HepG2 (cell line): Measurements from ENCODE around the gene HBS1L. TPM values are rescaled to one million over a fixed set of nuclear protein-coding genes. Genes with fewer than 3 reads are reported as not detected.

Source experiments
- ATAC-seq: fragments of 200-7000 bp; cut with Tn5 transposase; 3 replicates; pipeline ENCODE4 v1.9.1; 2020; ENCODE audit warnings: mild to moderate bottlenecking, moderate library complexity
- BruUV-seq: library from RNA; stranded (reverse); fragments of 400-500 nt; replicated peaks from 2 replicates; lab custom pipeline; 2021; lab: Mats Ljungman, UMichigan
- CTCF ChIA-PET: fragments of 300-600 bp; formaldehyde crosslinking; extraction: SDS; loops from one replicate; lab custom pipeline; 2021; ENCODE audit warnings: low total read pairs, inconsistent platforms, low intra/inter-chr PET ratio; lab: Yijun Ruan, JAX
- POLR2A ChIA-PET: fragments of 350-600 bp; sonication (Branson Sonifier 250); formaldehyde crosslinking; loops from one replicate; lab custom pipeline; 2020; ENCODE audit warnings: antibody characterized with exemption, inconsistent platforms; lab: Yijun Ruan, JAX
- DNase-seq: peaks from one replicate; pipeline ENCODE4 v3.0.0-alpha.2; 2015; ENCODE audit warnings: low spot score
- FAIRE-seq: peaks from 3 replicates; lab custom pipeline; 2011; peaks lifted over from hg19 to GRCh38; lab: Jason Lieb, UNC
- H2AFZ ChIP-seq: one replicate; pipeline ENCODE4 v1.6.1; 2011; ENCODE audit warnings: low read length, inconsistent platforms
- H3K27ac ChIP-seq: fragments of 300-600 bp; 3 replicates; pipeline ENCODE4 v1.8.0; 2011; ENCODE audit warnings: mixed run types, mild to moderate bottlenecking, mixed read lengths, low read length, inconsistent platforms; ENCODE audit not compliant: insufficient read depth; ENCODE audit errors: extremely low read length
- H3K27me3 ChIP-seq, 2 experiments: fragments of 200-600 bp in 1 of 2; 2 replicates in 1 of 2; 3 replicates in 1 of 2; pipeline versions ENCODE4 v1.6.0 to v1.8.0; 2011; ENCODE audit warnings: low read length in 2 of 2, mild to moderate bottlenecking in 2 of 2, moderate library complexity in 2 of 2, inconsistent platforms in 1 of 2; ENCODE audit not compliant: insufficient read depth in 2 of 2, control insufficient read depth in 1 of 2
- H3K36me3 ChIP-seq, 2 experiments: fragments of 200-600 bp in 1 of 2; replicated peaks in 1 of 2; 2 replicates in 1 of 2; 3 replicates in 1 of 2; pipeline versions ENCODE4 v1.5.1 to v1.8.0; 2011; ENCODE audit warnings: low read length in 2 of 2, inconsistent platforms in 1 of 2; ENCODE audit not compliant: insufficient read depth in 2 of 2, control insufficient read depth in 1 of 2
- H3K4me1 ChIP-seq: 2 replicates; pipeline ENCODE4 v1.5.1; 2012; ENCODE audit warnings: low read length, inconsistent platforms; ENCODE audit not compliant: insufficient read depth
- H3K4me2 ChIP-seq: 2 replicates; pipeline ENCODE4 v1.6.0; 2011; ENCODE audit warnings: low read depth, low read length, inconsistent platforms
- H3K4me3 ChIP-seq, 3 experiments: fragments of 200-600 bp in 1 of 3; sonication (generic), shearing (Covaris generic) in 1 of 3; replicated peaks in 1 of 3; 2 replicates each; pipeline ENCODE4 v1.5.1; 2011 to 2016; ENCODE audit warnings: low read length in 3 of 3, inconsistent platforms in 2 of 3, low read depth in 2 of 3, mild to moderate bottlenecking in 2 of 3, control low read depth in 1 of 3, mixed read lengths in 1 of 3; ENCODE audit not compliant: insufficient read depth in 1 of 3
- H3K79me2 ChIP-seq: one replicate; pipeline ENCODE4 v1.6.1; 2011; ENCODE audit warnings: low read length, inconsistent platforms; ENCODE audit not compliant: insufficient read depth
- H3K9ac ChIP-seq: 2 replicates; pipeline ENCODE4 v1.6.0; 2011; ENCODE audit warnings: mild to moderate bottlenecking, low read depth, low read length, inconsistent platforms; ENCODE audit not compliant: insufficient read depth
- H3K9me3 ChIP-seq: 2 replicates; pipeline ENCODE4 v1.5.1; 2012; ENCODE audit warnings: mild to moderate bottlenecking, low read length
- H4K20me1 ChIP-seq: 2 replicates; pipeline ENCODE4 v1.6.0; 2011; ENCODE audit warnings: inconsistent platforms, mild to moderate bottlenecking, low read length, moderate library complexity; ENCODE audit not compliant: insufficient read depth
- ADNP ChIP-seq: sonication (generic); formaldehyde crosslinking; IDR thresholded peaks from 2 replicates; pipeline ENCODE4 v1.4.0; 2020; ENCODE audit warnings: missing genetic modification reagents
- HNF1A ChIP-seq, 2 experiments: sonication (generic) in 1 of 2; formaldehyde crosslinking in 1 of 2; IDR thresholded peaks; 2 replicates each; pipeline versions ENCODE4 v1.4.0 to v1.6.1; 2016 to 2020; ENCODE audit warnings: borderline replicate concordance in 1 of 2, low read depth in 1 of 2, mild to moderate bottlenecking in 1 of 2, missing genetic modification reagents in 1 of 2
- KLF13 ChIP-seq: sonication (generic); formaldehyde crosslinking; IDR thresholded peaks from 2 replicates; pipeline ENCODE4 v1.4.0; 2020; ENCODE audit warnings: mild to moderate bottlenecking, missing genetic modification reagents
- MAFF ChIP-seq: IDR thresholded peaks from 2 replicates; pipeline ENCODE4 v1.6.1; 2011; ENCODE audit warnings: low read depth, low read length, improper control_type of control experiment
- MAFK ChIP-seq, 2 experiments: IDR thresholded peaks in 1 of 2; conservative IDR thresholded peaks in 1 of 2; 2 replicates each; pipeline ENCODE4 v1.6.1; 2011; ENCODE audit warnings: improper control_type of control experiment in 2 of 2, low read length in 2 of 2
- TEAD3 ChIP-seq: optimal IDR thresholded peaks from 2 replicates; pipeline ENCODE3; 2016; ENCODE audit warnings: borderline replicate concordance
- THAP11 ChIP-seq: IDR thresholded peaks from 2 replicates; pipeline ENCODE4 v1.6.1; 2016; ENCODE audit warnings: missing biosample characterization, missing genetic modification reagents
- ZNF839 ChIP-seq: sonication (generic); formaldehyde crosslinking; IDR thresholded peaks from 2 replicates; pipeline ENCODE4 v1.4.0; 2020; ENCODE audit warnings: missing genetic modification reagents, mild to moderate bottlenecking, borderline replicate concordance
- ZSCAN9 ChIP-seq: IDR thresholded peaks from 2 replicates; pipeline ENCODE4 v1.6.1; 2016; ENCODE audit warnings: borderline replicate concordance
- WGBS: methylation state at CpG from one replicate; pipeline ENCODE4 v1.1.6; 2017; ENCODE audit warnings: low lambda C conversion rate; 5-methylcytosine and 5-hydroxymethylcytosine counted together
- in situ Hi-C: cut with HindIII; loops from 2 replicates; pipeline ENCODE4 v1.10.0; 2017; ENCODE audit warnings: low pct_unique_long_range_greater_than_20kb; ENCODE audit not compliant: extremely low pct_ligation_motif_present
- intact Hi-C: fragments of 100-400 bp; cut with micrococcal nuclease; formaldehyde crosslinking; loops from one replicate; pipeline ENCODE4 v1.10.0; 2022; ENCODE audit not compliant: unreplicated experiment
- polyA plus RNA-seq, 8 experiments: library from polyadenylated mRNA; depleted of rRNA in 3 of 8; stranded (reverse) in 7 of 8; unstranded in 1 of 8; fragments of >200 nt; fragmentation: Illumina TruSeq in 4 of 8; extraction: Trizol in 4 of 8; gene quantifications; 2 replicates each; pipeline versions ENCODE4 v1.2.1 to v1.2.3, GENCODE V29; 2011 to 2016; ENCODE audit warnings: low read depth in 4 of 8, missing spikeins in 1 of 8, mixed read lengths in 1 of 8; ENCODE audit not compliant: insufficient read depth in 1 of 8
- total RNA-seq, 5 experiments: library from RNA; depleted of rRNA; stranded (reverse); fragments of >200 nt; fragmentation: Illumina TruSeq; extraction: Trizol; gene quantifications; 2 replicates each; pipeline ENCODE4 v1.2.3, GENCODE V29; 2016; ENCODE audit warnings: low read depth in 1 of 5

Gene HBS1L
- total and polyA plus RNA-seq, 2 of the 13 experiments (the other 11 are each of a cell fraction or from before 2014, with no cell fraction given) = 44.1 to 138 TPM

GRCh38 chr6:135038335-135038734 lies 16.3 kb downstream of the HBS1L start (continued):
- TF ChIP-seq HNF1A (IDR thresholded peaks at IDR 0.05; ENCODE audit: low read depth) (no peak), HNF1A (CRISPR knock-in tag; IDR thresholded peaks at IDR 0.05; ENCODE audit: borderline replicate concordance) (no peak), MAFF (no peak), ZNF839 (CRISPR knock-in tag) (no peak), ADNP (no peak), ZSCAN9 (CRISPR knock-in tag) (no peak), KLF13 (no peak), TEAD3 (no peak)

- Histone ChIP-seq H3K36me3 (peaks cover 7 to 37% of the 10 kb centered on the region in 2 experiments), H3K4me1 (peaks cover 21% of the 10 kb centered on the region), H3K4me2 (peak overlapping the region; percentile 6; the same call in 1 of the 2 replicates), H3K4me3 (no peak overlapping the region; a peak in 1 of 6 replicates), H3K9ac (no peak overlapping the region), H3K79me2 (peaks cover 11% of the 10 kb centered on the region), H2AFZ (no peak overlapping the region), H3K9me3 (no peaks in the 10 kb centered on the region), H4K20me1 (no peaks in the 10 kb centered on the region; the same call in 1 of the 2 replicates), H3K27ac (peak overlapping the region; percentile 51), H3K27me3 (no peaks in the 10 kb centered on the region)
- ChIA-PET CTCF (no interaction called here), POLR2A (interaction anchor here (2.2 kb wide), 1 partner anchor 17 kb away, joined by 9 read pairs; the partner anchor contains the start of gene HBS1L)
- in situ Hi-C loops = no loop called here
- WGBS = 87% methylated on average over 4 of the region's 4 CpGs
- no peak for FAIRE-seq
- TF ChIP-seq MAFK (conservative IDR thresholded peaks at IDR 0.05 in 1 of 2, IDR thresholded peaks at IDR 0.05 in 1 of 2; ENCODE audit: low read length in 2 of 2) = 0 out of 4 replicates have a peak, but pooled peaks have one; percentile 8 to 22
- TF ChIP-seq THAP11 = no peak
- intact Hi-C loops = no loop called here
- no peak for DNase-seq
- peak; percentile 36; the same call in 2 of the 3 replicates for ATAC-seq
- no TSS peak for BruUV-seq
Measured at GRCh38 chr6:135037541-135037940, 17.1 kb downstream of the HBS1L start.
